ENCODE results near the gene SPATA3.

The SPATA3 gene

GRCh38 chr2:231052494-231053451 lies 56.9 kb downstream of the SPATA3 start:
- Histone ChIP-seq H3K27ac (ENCODE audit: extremely low read depth, low read depth, low read length) (no peak overlapping the region; the same call in 1 of the 2 replicates), H3K36me3 (ENCODE audit: control insufficient read depth in 2 of 2, insufficient read depth in 1 of 2, low read length in 2 of 2) (peaks cover 0 to 4% of the 10 kb centered on the region in 2 experiments; a peak in 1 of 3 replicates), H3K9me3 (ENCODE audit: control insufficient read depth, insufficient read depth, low read depth, low read length) (no peaks in the 10 kb centered on the region), H3K4me1 (ENCODE audit: control insufficient read depth, insufficient read depth, low read length) (no peaks in the 10 kb centered on the region), H3K4me3 (ENCODE audit: low read depth, low read length) (peak overlapping the region; percentile 46)
- ChIA-PET CTCF (interaction anchor here (0.5 to 2.3 kb wide), 33 partner anchors 8 to 606 kb away, joined by 3 to 12 read pairs (median 4); partner anchors contain the start of gene ITM2C), POLR2A (interaction anchor here (0.6 to 1.4 kb wide), 6 partner anchors 12 to 412 kb away, joined by 3 to 6 read pairs (median 3); partner anchors contain the start of gene NCL)
- no peak for TF ChIP-seq HOXD13 (CRISPR knock-in tag; IDR thresholded peaks at IDR 0.05; ENCODE audit: borderline replicate concordance)
- TF ChIP-seq SP3 (tag by site-specific recombination; IDR thresholded peaks at IDR 0.05): peak; percentile 47
- TF ChIP-seq CTCF (tag by site-specific recombination; IDR thresholded peaks at IDR 0.05): peak; percentile 94
- peak; percentile 74; the same call in 1 of the 2 replicates for TF ChIP-seq TRIM28 (IDR thresholded peaks at IDR 0.05; ENCODE audit: borderline replicate concordance, low read length)
- TF ChIP-seq ZNF394 (tag by site-specific recombination; IDR thresholded peaks at IDR 0.05; ENCODE audit: borderline replicate concordance): peak; percentile 52; the same call in 1 of the 2 replicates
- TF ChIP-seq SP7 (tag by site-specific recombination; IDR thresholded peaks at IDR 0.05): peak; percentile 51; the same call in 1 of the 2 replicates
- no peak for TF ChIP-seq KLF9 (tag by site-specific recombination; IDR thresholded peaks at IDR 0.05; ENCODE audit: low read depth)
- TF ChIP-seq ZBTB17 (tag by site-specific recombination; IDR thresholded peaks at IDR 0.05): peak; percentile 59
- peak; percentile 37; the same call in 1 of the 2 replicates for TF ChIP-seq KLF8 (tag by site-specific recombination; IDR thresholded peaks at IDR 0.05)
- TF ChIP-seq HIC1 (tag by site-specific recombination; IDR thresholded peaks at IDR 0.05): no peak
- no peak for TF ChIP-seq ZNF707 (tag by site-specific recombination; IDR thresholded peaks at IDR 0.05)
- TF ChIP-seq ZNF501 (tag by site-specific recombination; IDR thresholded peaks at IDR 0.05): peak; percentile 55; the same call in 1 of the 2 replicates
- TF ChIP-seq ZXDB (tag by site-specific recombination; IDR thresholded peaks at IDR 0.05): peak; percentile 64
- TF ChIP-seq ZNF629 (tag by site-specific recombination; IDR thresholded peaks at IDR 0.05): 0 out of 2 replicates have a peak, but pooled peaks have one; percentile 28
- TF ChIP-seq ZBTB8A (tag by site-specific recombination; IDR thresholded peaks at IDR 0.05): peak; percentile 99
- TF ChIP-seq ZNF701 (tag by site-specific recombination; IDR thresholded peaks at IDR 0.05): no peak
- peak; percentile 50; the same call in 1 of the 2 replicates for TF ChIP-seq KLF16 (tag by site-specific recombination; IDR thresholded peaks at IDR 0.05)
- TF ChIP-seq ZNF692 (tag by site-specific recombination; IDR thresholded peaks at IDR 0.05): peak; percentile 27; the same call in 1 of the 2 replicates
- TF ChIP-seq ZNF560 (tag by site-specific recombination; IDR thresholded peaks at IDR 0.05; ENCODE audit: borderline replicate concordance): no peak
- TF ChIP-seq, protein P1, sequence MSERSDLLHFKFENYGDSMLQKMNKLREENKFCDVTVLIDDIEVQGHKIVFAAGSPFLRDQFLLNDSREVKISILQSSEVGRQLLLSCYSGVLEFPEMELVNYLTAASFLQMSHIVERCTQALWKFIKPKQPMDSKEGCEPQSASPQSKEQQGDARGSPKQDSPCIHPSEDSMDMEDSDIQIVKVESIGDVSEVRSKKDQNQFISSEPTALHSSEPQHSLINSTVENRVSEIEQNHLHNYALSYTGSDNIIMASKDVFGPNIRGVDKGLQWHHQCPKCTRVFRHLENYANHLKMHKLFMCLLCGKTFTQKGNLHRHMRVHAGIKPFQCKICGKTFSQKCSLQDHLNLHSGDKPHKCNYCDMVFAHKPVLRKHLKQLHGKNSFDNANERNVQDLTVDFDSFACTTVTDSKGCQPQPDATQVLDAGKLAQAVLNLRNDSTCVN (tag by site-specific recombination; optimal IDR thresholded peaks at IDR 0.05): peak; percentile 66
- peak; percentile 61; the same call in 1 of the 2 replicates for TF ChIP-seq ZEB2 (tag by site-specific recombination; IDR thresholded peaks at IDR 0.05)
- 0 out of 2 replicates have a peak, but pooled peaks have one; percentile 12 for TF ChIP-seq ZNF639 (tag by site-specific recombination; IDR thresholded peaks at IDR 0.05)
- peak; percentile 54; the same call in 1 of the 2 replicates for TF ChIP-seq ZBTB48 (tag by site-specific recombination; IDR thresholded peaks at IDR 0.05)
- peak; percentile 39; the same call in 1 of the 2 replicates for TF ChIP-seq ZIC2 (tag by site-specific recombination; IDR thresholded peaks at IDR 0.05)
- TF ChIP-seq ZFP37 (tag by site-specific recombination; IDR thresholded peaks at IDR 0.05): peak; percentile 56; the same call in 1 of the 2 replicates
- peak; percentile 36 for TF ChIP-seq FEZF1 (tag by site-specific recombination; IDR thresholded peaks at IDR 0.05)
- no peak for TF ChIP-seq ZNF670 (tag by site-specific recombination; IDR thresholded peaks at IDR 0.05; ENCODE audit: low read depth)
- peak; percentile 61 for TF ChIP-seq SP2 (tag by site-specific recombination; IDR thresholded peaks at IDR 0.05)
- TF ChIP-seq ZSCAN30 (tag by site-specific recombination; IDR thresholded peaks at IDR 0.05): peak; percentile 71; the same call in 1 of the 2 replicates

Measured in HEK293 (cell line).